B cell (primary cell): ENCODE results near the gene GADL1. TPM values are rescaled to one million over a fixed set of nuclear protein-coding genes. Genes with fewer than 3 reads are reported as not detected.

ENCODE experiments used
- ATAC-seq: fragments of 200-7000 bp; cut with Tn5 transposase; one replicate; pipeline ENCODE4 v1.10.0; 2021; ENCODE audit warnings: low read depth, mild to moderate bottlenecking, moderate number of reproducible peaks, moderate library complexity
- CTCF ChIA-PET: fragments of 350-600 bp; sonication (Branson Sonifier 250); formaldehyde crosslinking; loops from one replicate; lab custom pipeline; 2021; ENCODE audit warnings: antibody characterized with exemption, inconsistent platforms; lab: Charles Lee
- POLR2A ChIA-PET: fragments of 350-600 bp; sonication (Branson Sonifier 250); formaldehyde crosslinking; loops from one replicate; lab custom pipeline; 2021; ENCODE audit warnings: antibody characterized with exemption; lab: Charles Lee
- DNase-seq: peaks from one replicate; pipeline ENCODE4 v3.0.0; 2013
- H2AFZ ChIP-seq: 2 replicates; pipeline ENCODE4 v1.6.1; 2012; ENCODE audit warnings: mild to moderate bottlenecking, low read depth, low read length; ENCODE audit not compliant: insufficient read depth, poor library complexity, severe bottlenecking
- H3K27ac ChIP-seq, 2 donors: 1 replicate in 1 of 2; 2 replicates in 1 of 2; pipeline ENCODE4 v1.5.1; 2012 to 2013; ENCODE audit warnings: low read length in 2 of 2, mild to moderate bottlenecking in 2 of 2, moderate library complexity in 1 of 2
- H3K27me3 ChIP-seq, 4 experiments: fragments of 200-600 bp in 1 of 4; sonication (generic) in 1 of 4; replicated peaks in 1 of 4; 1 replicate in 2 of 4; 2 replicates in 2 of 4; pipeline versions ENCODE4 v1.6.1 to v1.7.0; 2013 to 2016; ENCODE audit warnings: low read length in 3 of 4, mild to moderate bottlenecking in 2 of 4, mixed read lengths in 1 of 4, moderate library complexity in 1 of 4; ENCODE audit not compliant: insufficient read depth in 4 of 4, control insufficient read depth in 3 of 4; ENCODE audit errors: control extremely low read depth in 1 of 4
- H3K36me3 ChIP-seq, 2 experiments: replicated peaks in 1 of 2; 1 replicate in 1 of 2; 2 replicates in 1 of 2; pipeline versions ENCODE4 v1.6.1 to v1.7.1; 2013; ENCODE audit warnings: low read length in 1 of 2; ENCODE audit not compliant: insufficient read depth in 2 of 2, control insufficient read depth in 1 of 2; ENCODE audit errors: control extremely low read depth in 1 of 2, extremely low read depth in 1 of 2
- H3K4me1 ChIP-seq, 2 donors: fragments of 200-600 bp in 1 of 2; sonication (generic) in 1 of 2; 1 replicate in 1 of 2; 2 replicates in 1 of 2; pipeline versions ENCODE4 v1.5.1 to v1.6.1; 2013 to 2017; ENCODE audit warnings: low read length in 2 of 2; ENCODE audit not compliant: control insufficient read depth in 2 of 2, insufficient read depth in 2 of 2
- H3K4me2 ChIP-seq: replicated peaks from 2 replicates; pipeline ENCODE3; 2012; ENCODE audit warnings: mild to moderate bottlenecking, low read depth, low read length; ENCODE audit not compliant: poor library complexity, severe bottlenecking
- H3K4me3 ChIP-seq, 5 experiments: fragments of 200-600 bp in 1 of 5; sonication (generic) in 1 of 5; 1 replicate in 3 of 5; 2 replicates in 2 of 5; pipeline versions ENCODE4 v1.5.1 to v1.7.0; 2011 to 2016; ENCODE audit warnings: low read length in 4 of 5, mild to moderate bottlenecking in 4 of 5, low read depth in 2 of 5, control low read depth in 1 of 5, moderate library complexity in 1 of 5; ENCODE audit not compliant: insufficient read depth in 1 of 5; ENCODE audit errors: control extremely low read depth in 1 of 5, extremely low read depth in 1 of 5
- H3K79me2 ChIP-seq: fragments of 200-600 bp; sonication (generic); one replicate; pipeline ENCODE4 v1.6.0; 2016; ENCODE audit warnings: low read length; ENCODE audit not compliant: control insufficient read depth, insufficient read depth
- H3K9ac ChIP-seq: fragments of 200-600 bp; sonication (generic); 2 replicates; pipeline ENCODE4 v1.6.1; 2017; ENCODE audit warnings: mild to moderate bottlenecking, low read length, moderate library complexity
- H3K9me3 ChIP-seq, 3 donors: one replicate each; pipeline versions ENCODE4 v1.6.1 to v1.7.1; 2013; ENCODE audit warnings: low read length in 2 of 3; ENCODE audit not compliant: control insufficient read depth in 2 of 3, insufficient read depth in 1 of 3; ENCODE audit errors: control extremely low read depth in 1 of 3
- H4K20me1 ChIP-seq: 2 replicates; pipeline ENCODE4 v1.6.0; 2012; ENCODE audit warnings: mild to moderate bottlenecking, low read length; ENCODE audit not compliant: insufficient read depth, control insufficient read depth, poor library complexity, severe bottlenecking
- H3K27ac Mint-ChIP-seq: one replicate; pipeline ENCODE4 v1.8.0; 2021; ENCODE audit warnings: mixed read lengths
- H3K27me3 Mint-ChIP-seq: one replicate; pipeline ENCODE4 v1.8.0; 2021; ENCODE audit warnings: mixed read lengths
- H3K4me1 Mint-ChIP-seq: one replicate; pipeline ENCODE4 v1.8.0; 2021; ENCODE audit warnings: mixed read lengths
- H3K4me3 Mint-ChIP-seq: one replicate; pipeline ENCODE4 v1.8.0; 2021; ENCODE audit warnings: mixed read lengths
- H3K9me3 Mint-ChIP-seq: one replicate; pipeline ENCODE4 v1.8.0; 2022; ENCODE audit warnings: mixed read lengths; ENCODE audit not compliant: insufficient read depth
- CTCF ChIP-seq: fragments of 200-600 bp; IDR thresholded peaks from one replicate; pipeline ENCODE4 v1.8.0; 2022; ENCODE audit warnings: antibody characterized with exemption, mild to moderate bottlenecking
- EZH2 ChIP-seq: IDR thresholded peaks from 2 replicates; pipeline ENCODE4 v1.6.1; 2012; ENCODE audit warnings: borderline replicate concordance, low read depth, mild to moderate bottlenecking, moderate library complexity, low read length; ENCODE audit not compliant: insufficient read depth, poor library complexity, severe bottlenecking
- WGBS: methylation state at CpG from one replicate; pipeline ENCODE4 v1.1.5; 2013; ENCODE audit warnings: missing lambda C conversion rate; ENCODE audit not compliant: insufficient coverage; 5-methylcytosine and 5-hydroxymethylcytosine counted together
- intact Hi-C: fragments of 100-400 bp; cut with micrococcal nuclease; formaldehyde crosslinking; loops from one replicate; pipeline ENCODE4 v1.10.0; 2022
- polyA plus RNA-seq: library from polyadenylated mRNA; depleted of rRNA; stranded (reverse); fragments of >200 nt; gene quantifications from 2 replicates; pipeline ENCODE4 v1.2.3, GENCODE V29; 2012
- total RNA-seq, 2 donors: library from RNA; stranded (reverse); fragments of 120-200 nt in 1 of 2; gene quantifications; 1 replicate in 1 of 2; 2 replicates in 1 of 2; pipeline versions ENCODE4 v1.2.3 to v1.2.4, GENCODE V29; 2013 to 2022

Gene GADL1
- total and polyA plus RNA-seq, 2 donors (not counting 1 experiment from before 2014, with no cell fraction given): not detected

- H3K79me2 ChIP-seq: no peaks in the 10 kb centered on the region
- no peak overlapping the region for H2AFZ ChIP-seq
- H3K27me3 ChIP-seq: no peaks in the 10 kb centered on the region
- no peaks in the 10 kb centered on the region for H3K4me1 Mint-ChIP-seq
- no peaks in the 10 kb centered on the region for H3K36me3 ChIP-seq
- no peaks in the 10 kb centered on the region for H3K4me1 ChIP-seq
- ATAC-seq (no peak), DNase-seq (no peak)
- H4K20me1 ChIP-seq: no peaks in the 10 kb centered on the region
- H3K27me3 Mint-ChIP-seq: peaks cover 2% of the 10 kb centered on the region
- no peak overlapping the region for H3K4me3 Mint-ChIP-seq
- intact Hi-C loops: no loop called here
- ChIA-PET CTCF (no interaction called here), POLR2A (no interaction called here)
- no peak overlapping the region for H3K27ac Mint-ChIP-seq
- no peaks in the 10 kb centered on the region for H3K9me3 Mint-ChIP-seq
- TF ChIP-seq EZH2: no peak
- no peak for TF ChIP-seq CTCF
- no peak overlapping the region for H3K4me2 ChIP-seq
- H3K9ac ChIP-seq: no peak overlapping the region
- H3K9me3 ChIP-seq: no peaks in the 10 kb centered on the region
- no peak overlapping the region for H3K4me3 ChIP-seq
- H3K27ac ChIP-seq: no peak overlapping the region
Observed at GRCh38 chr3:30912301-30912700, 17.8 kb upstream of the GADL1 start.

- WGBS: 56% methylated on average over 3 of the region's 7 CpGs
- Mint-ChIP-seq H3K27ac (no peak overlapping the region), H3K4me1 (no peaks in the 10 kb centered on the region), H3K27me3 (no peaks in the 10 kb centered on the region), H3K9me3 (no peaks in the 10 kb centered on the region), H3K4me3 (no peak overlapping the region)
- H3K36me3 ChIP-seq: no peaks in the 10 kb centered on the region
- no peak overlapping the region for H3K27ac ChIP-seq
- TF ChIP-seq CTCF: no peak
- no peak for TF ChIP-seq EZH2
- H3K27me3 ChIP-seq: no peaks in the 10 kb centered on the region
- no peaks in the 10 kb centered on the region for H3K79me2 ChIP-seq
- H3K9ac ChIP-seq: no peak overlapping the region
- ATAC-seq (no peak), DNase-seq (no peak)
- no peaks in the 10 kb centered on the region for H3K4me1 ChIP-seq
- H2AFZ ChIP-seq: no peak overlapping the region
- no peaks in the 10 kb centered on the region for H3K9me3 ChIP-seq
- CTCF ChIA-PET: interaction anchor here (0.6 kb wide), 1 partner anchor 878 kb away, joined by 3 read pairs; no protein-coding TSS in a partner anchor
- no peaks in the 10 kb centered on the region for H4K20me1 ChIP-seq
- intact Hi-C loops: no loop called here
- H3K4me2 ChIP-seq: no peak overlapping the region
- H3K4me3 ChIP-seq: no peak overlapping the region
- POLR2A ChIA-PET: no interaction called here
Observed at GRCh38 chr3:30908456-30909037, 14.1 kb upstream of the GADL1 start.
